Fibroblast of villous mesenchyme (primary cell): Measurements from ENCODE around the gene SERPINB1. TPM values are rescaled to one million over a fixed set of nuclear protein-coding genes. Genes with fewer than 3 reads are reported as not detected.
A peak's percentile ranks its signal among the peaks of the same experiment; 100 is the strongest.

Experiments
- DNase-seq: peaks from one replicate; pipeline ENCODE4 v3.0.0-alpha.2; 2010; ENCODE audit warnings: low read depth
- H3K4me3 ChIP-seq: 2 replicates; pipeline ENCODE4 v1.5.1; 2011; ENCODE audit warnings: low read depth, mild to moderate bottlenecking, low read length
- CTCF ChIP-seq: IDR thresholded peaks from 2 replicates; pipeline ENCODE4 v1.5.1; 2012; ENCODE audit warnings: low read depth, mild to moderate bottlenecking, low read length; ENCODE audit not compliant: insufficient read depth
- total RNA-seq: library from RNA; depleted of rRNA; stranded (reverse); fragments of >200 nt; gene quantifications from 2 replicates; pipeline ENCODE4 v1.2.3, GENCODE V29; 2012

Gene SERPINB1
- total RNA-seq, 1 donor: 25.9 TPM

GRCh38 chr6:2872423-2873358, 31.0 kb upstream of the SERPINB1 start:
- H3K4me3 ChIP-seq: no peak overlapping the region
- no peak for DNase-seq
- no peak for TF ChIP-seq CTCF

DNA sequence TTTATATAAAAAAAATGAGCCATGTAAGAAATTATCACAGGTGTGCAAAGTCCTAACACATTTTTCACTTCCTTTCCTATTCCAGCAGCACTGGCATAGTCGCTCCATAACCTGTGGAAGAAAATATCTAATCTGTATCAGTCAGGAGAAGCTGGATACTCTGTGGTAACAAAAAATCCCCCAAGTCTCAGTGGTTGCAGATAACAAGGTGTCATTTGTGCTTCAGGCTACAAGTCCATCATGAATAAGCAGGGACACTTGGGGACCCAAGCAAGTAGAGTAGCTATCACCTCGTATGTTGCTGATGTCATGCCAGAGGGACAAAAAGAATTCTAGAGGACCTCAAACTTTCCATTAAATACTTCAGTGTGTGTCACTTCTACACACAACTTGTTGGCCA, 30.3 kb upstream of the SERPINB1 start:
- no peak for DNase-seq
- H3K4me3 ChIP-seq: no peak overlapping the region
- no peak for TF ChIP-seq CTCF

GRCh38 chr6:2871102-2871501, 29.4 kb upstream of the SERPINB1 start:
- no peak for DNase-seq
- H3K4me3 ChIP-seq: no peak overlapping the region
- TF ChIP-seq CTCF: no peak

DNA sequence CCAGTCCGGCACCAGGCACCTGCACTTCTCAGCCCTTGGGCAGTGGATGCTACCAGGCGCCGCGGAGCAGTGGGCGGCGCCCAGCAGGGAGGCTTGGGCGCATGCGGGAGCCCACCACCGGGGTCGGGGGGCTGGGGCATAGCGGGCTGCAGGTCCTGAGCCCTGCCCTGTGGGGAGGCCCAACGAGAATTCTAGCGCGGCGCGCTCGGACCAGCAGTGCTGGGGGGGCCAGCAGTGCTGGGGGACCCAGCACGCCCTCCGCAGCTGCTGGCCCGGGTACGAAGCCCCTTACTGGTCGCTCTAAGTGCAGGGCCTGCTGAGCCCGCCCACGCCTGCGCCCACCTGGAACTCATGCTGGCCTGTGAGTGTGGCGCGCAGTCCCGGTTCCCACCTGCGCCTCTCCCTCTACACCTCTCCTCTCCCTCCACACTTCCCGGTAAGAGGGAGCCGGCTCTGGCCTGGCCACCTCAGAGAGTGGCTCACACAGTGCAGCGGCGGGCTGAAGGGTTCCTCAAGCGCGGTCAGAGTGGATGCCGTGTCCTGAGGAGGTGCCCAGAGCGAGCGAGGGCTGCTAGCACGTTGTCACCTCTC, 28.5 kb upstream of the SERPINB1 start:
- TF ChIP-seq CTCF: no peak
- DNase-seq: no peak
- no peak overlapping the region for H3K4me3 ChIP-seq

DNA sequence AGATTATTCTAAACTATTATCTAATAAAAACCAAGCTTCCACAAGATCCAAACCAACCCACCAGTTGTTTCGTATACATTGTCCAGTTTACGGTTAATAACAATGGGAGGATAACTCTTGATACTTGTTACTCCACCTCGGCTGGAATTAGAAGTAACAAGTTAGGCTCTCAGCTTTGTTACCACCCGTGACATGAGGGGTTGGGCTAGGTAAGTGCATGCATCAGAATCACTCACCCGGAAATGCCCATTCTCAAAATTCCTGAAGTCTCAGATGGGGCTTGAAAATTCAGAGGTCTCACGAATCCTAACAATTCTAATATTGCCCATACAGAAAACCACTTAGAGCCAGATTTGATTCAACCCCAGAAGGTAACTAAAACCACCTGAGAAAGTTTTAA, 27.0 kb upstream of the SERPINB1 start:
- no peak for TF ChIP-seq CTCF
- no peak for DNase-seq
- H3K4me3 ChIP-seq: no peak overlapping the region

DNA sequence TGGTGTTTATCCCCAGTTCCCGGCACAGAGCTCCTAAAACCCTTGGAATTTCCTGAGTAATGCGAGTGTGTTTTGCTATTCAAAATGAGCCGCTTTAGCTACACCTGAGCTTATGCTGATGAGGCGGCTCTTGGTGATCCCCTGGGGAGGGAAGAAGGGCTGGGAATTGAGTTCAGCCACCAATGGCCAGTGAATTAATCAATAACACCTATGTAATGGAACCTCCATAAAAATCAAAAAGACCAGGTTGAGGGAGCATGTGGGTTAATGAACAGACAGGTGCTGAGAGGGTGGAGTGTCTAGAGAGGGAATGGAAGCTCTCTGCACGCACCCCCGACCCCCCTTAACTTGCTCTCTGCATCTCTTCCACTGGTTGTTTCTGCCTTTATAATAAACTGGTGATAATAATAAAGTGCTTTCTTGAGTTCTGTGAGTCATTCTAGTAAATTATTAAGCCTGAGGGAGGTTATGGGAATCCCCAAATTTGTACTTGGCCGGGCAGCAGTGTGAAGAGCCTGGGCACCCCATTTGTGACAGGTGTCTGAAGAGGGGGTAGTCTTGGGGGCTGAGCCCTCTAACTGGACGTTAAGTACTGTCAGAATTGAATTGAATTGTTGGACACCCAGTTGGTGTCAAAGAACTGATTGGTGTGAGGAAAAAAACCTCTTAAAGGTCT, 24.6 kb upstream of the SERPINB1 start:
- peak; percentile 19 for DNase-seq
- H3K4me3 ChIP-seq: no peak overlapping the region
- TF ChIP-seq CTCF: no peak
